GM18861 (cell line): ENCODE data around the gene TRPM6.

Experiments used
- ATAC-seq: cut with Tn5 transposase; IDR thresholded peaks from one replicate; pipeline ENCODE4 v1.9.1; 2021; ENCODE audit not compliant: unreplicated experiment

TRPM6 gene

GRCh38 chr9:74775396-74775795, 112.3 kb downstream of the TRPM6 start:
- ATAC-seq: no peak

- peak; percentile 58 for ATAC-seq
Observed at GRCh38 chr9:74773886-74774479, 113.7 kb downstream of the TRPM6 start.

GRCh38 chr9:74772121-74772520, 115.6 kb downstream of the TRPM6 start:
- ATAC-seq: peak; percentile 46

GRCh38 chr9:74771672-74772071, 116.0 kb downstream of the TRPM6 start:
- ATAC-seq: no peak

GRCh38 chr9:74771262-74771585, 116.5 kb downstream of the TRPM6 start:
- ATAC-seq: no peak

- peak; percentile 63 for ATAC-seq
Observed at GRCh38 chr9:74770508-74771261, 117.0 kb downstream of the TRPM6 start.

- ATAC-seq: no peak
Observed at GRCh38 chr9:74765481-74765971, 122.2 kb downstream of the TRPM6 start.

GRCh38 chr9:74762950-74763349, 124.8 kb downstream of the TRPM6 start:
- ATAC-seq: no peak

- ATAC-seq: no peak
Observed at GRCh38 chr9:74760031-74760700, 127.6 kb downstream of the TRPM6 start.

- no peak for ATAC-seq
Observed at GRCh38 chr9:74755999-74756398, 131.7 kb downstream of the TRPM6 start.

- ATAC-seq: no peak
Observed at GRCh38 chr9:74755355-74755754, 132.4 kb downstream of the TRPM6 start.

GRCh38 chr9:74753650-74754049, 134.1 kb downstream of the TRPM6 start:
- no peak for ATAC-seq

GRCh38 chr9:74748966-74749365, 138.8 kb downstream of the TRPM6 start:
- ATAC-seq: no peak

GRCh38 chr9:74742792-74743730, 144.7 kb downstream of the TRPM6 start:
- ATAC-seq: no peak

- no peak for ATAC-seq
Observed at GRCh38 chr9:74742191-74742790, 145.4 kb downstream of the TRPM6 start.

- no peak for ATAC-seq
Observed at GRCh38 chr9:74736646-74737045, 151.1 kb downstream of the TRPM6 start.

GRCh38 chr9:74735761-74736160, 152.0 kb downstream of the TRPM6 start:
- no peak for ATAC-seq

GRCh38 chr9:74729136-74729695, 158.5 kb downstream of the TRPM6 start:
- ATAC-seq: no peak

GRCh38 chr9:74728176-74728575, 159.5 kb downstream of the TRPM6 start:
- no peak for ATAC-seq

GRCh38 chr9:74726581-74726980, 161.1 kb downstream of the TRPM6 start:
- ATAC-seq: no peak
